ENCODE measurements around the gene CENPX.

CENPX gene

DNA sequence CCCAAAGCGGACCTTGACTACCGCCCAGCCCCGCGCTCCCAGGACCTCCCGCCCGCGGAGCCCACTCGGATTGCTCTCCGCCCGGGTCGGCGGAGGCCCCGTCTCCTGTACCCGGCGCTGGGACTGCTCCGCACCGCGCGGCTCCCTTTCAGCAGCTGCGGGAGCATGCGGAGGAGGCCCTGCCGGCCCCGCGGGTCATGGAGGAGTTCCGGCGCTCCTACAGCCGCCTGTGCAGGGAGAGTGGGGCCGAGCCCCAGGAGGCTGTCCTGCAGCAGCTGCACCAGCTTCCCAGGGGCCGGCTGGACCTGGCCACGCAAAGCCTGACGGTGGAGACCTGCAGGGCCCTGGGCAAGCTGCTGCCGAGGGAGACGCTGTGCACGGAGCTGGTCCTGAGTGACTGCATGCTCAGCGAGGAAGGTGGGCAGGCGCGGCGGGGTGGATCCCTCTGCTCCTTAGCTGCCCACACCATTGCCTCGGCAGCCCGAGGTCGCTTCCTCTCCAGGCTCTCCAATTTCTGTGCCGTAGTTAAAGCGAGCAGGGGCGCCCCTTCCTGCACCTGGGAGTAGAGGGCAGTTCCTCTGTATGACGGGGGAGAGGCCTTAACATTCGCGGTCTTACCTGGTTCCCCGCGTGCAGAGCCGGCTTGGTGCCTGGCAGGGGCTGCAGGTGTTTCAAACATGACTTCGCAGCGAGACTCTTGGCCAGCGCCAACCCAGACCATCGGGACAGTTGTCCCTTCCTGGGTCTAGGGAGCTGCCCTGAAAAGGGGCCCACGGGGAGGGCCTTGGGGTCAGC lies 966 bp upstream of the CENPX start:
- no peak for DNase-seq (ENCODE audit: low read depth in 3 of 3)

DNA sequence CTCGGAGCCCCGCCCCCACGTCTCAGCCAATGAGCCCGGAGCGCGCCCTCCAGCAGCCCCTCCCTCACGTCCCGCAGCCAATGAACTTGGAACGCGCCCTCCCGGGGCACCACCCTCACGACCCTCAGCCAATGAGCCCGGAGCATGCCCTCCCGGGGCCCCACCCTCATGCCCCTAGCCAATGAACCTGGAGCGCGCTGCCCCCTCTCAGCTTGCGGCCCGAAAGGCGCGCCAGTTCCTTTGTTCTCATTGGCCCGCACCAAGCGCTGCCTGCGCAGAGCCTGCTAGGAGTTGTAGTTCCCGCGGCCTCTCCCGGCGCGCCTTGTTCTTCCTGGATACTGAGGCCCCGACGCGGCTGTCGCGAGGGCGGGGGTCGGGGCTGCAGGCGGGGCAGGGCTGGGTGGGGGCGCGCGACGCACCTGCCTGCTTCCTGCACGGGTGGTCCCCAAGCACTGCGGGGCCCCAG lies 336 bp upstream of the CENPX start, which contains the start of gene LRRC45:
Gene LRRC45 (plus strand): TSS at position 325 of the 466 bp plus-strand sequence. CDS start 339 bp downstream, outside the sequence.
- peak; percentile 99 to 100 (median 100) for DNase-seq (ENCODE audit: low read depth in 3 of 3)

DNA sequence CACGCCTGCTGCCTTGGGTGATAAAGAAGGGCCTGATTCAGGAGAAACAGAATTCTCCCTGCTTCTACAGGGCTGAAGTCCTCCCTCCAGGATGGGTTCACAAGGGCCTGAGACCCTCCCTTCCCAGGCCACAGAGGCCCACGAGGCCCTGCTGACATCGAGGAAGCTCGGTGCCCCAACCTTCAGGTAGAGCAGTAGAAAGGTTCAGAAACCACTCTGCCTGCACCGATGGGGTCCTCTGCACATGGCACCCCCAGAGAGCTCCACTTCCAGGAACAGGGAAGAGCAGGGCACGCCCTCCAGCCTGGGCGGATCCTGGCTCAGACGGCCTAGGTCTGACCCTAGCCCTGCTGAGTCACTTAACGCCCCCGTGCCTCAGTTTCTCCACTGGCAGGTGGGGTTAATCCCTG lies 773 bp downstream of the CENPX start:
- DNase-seq (ENCODE audit: low read depth in 3 of 3) = no peak

DNA sequence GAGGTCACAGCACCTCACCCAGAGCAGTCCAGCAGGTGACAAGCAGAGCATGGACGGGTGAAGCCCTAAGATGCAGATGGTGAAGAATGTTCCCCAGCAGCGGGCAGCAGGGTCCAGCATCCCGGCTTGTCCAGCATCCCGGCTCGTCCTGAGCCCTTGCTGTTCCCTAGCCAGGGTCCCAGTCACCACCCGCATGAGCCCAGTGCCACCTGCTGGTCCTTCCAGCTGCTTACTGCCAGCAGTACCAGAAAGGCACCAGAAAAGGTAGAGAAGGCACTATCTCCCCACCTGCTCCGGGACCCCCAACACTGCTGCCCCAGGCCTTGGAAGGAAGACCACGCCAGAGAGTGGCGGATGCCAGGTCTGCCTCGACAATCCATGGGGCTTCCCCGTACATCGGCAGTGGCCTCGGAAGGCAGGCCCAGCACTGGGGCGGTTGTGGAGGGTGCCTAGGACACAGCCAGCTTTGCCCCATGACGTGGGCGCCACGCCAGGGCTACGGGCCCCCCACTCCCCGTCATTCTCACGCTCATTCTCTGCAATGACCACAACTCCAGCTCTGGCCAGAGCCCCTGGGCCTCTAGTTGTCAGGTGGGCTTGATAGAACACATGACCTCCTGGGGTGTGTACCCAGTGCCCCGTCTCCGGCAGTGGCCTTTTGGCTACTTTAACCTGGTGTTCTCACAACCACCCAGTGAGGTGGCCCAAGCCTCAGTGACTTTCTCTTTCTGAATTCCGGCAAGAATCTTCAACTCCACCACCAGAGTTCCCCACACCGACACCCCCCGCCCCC lies 1.4 kb downstream of the CENPX start:
- DNase-seq (ENCODE audit: low read depth in 3 of 3) = peak in 1 of 3 experiments; percentile 56

DNA sequence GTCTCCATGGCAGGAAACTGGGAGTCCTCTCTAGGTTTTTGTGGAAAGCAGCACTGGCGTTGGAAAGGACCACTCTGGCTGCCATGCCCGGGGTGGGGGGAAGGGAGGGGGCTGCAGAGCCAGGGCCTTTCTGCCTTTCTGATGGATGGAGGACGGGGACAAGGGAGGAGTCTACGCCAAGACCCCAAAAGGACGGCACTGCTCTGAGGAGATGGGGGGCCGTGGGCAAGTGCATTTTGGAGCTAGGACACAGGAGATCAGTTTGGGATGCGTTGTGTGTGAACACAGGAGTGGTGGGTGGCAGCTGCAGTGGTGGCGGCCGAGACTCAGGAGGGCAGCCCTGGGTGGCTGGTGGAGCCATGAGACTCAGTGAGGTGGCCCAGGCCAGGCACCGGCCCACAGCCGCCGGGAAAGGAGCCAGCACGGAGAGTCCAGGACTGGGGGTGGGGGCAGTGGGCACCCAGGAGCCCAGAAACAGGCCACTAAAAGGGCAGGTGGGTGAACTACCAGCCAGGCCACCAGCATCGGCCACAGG lies 2.0 kb downstream of the CENPX start:
- DNase-seq (ENCODE audit: low read depth in 3 of 3) = no peak

DNA sequence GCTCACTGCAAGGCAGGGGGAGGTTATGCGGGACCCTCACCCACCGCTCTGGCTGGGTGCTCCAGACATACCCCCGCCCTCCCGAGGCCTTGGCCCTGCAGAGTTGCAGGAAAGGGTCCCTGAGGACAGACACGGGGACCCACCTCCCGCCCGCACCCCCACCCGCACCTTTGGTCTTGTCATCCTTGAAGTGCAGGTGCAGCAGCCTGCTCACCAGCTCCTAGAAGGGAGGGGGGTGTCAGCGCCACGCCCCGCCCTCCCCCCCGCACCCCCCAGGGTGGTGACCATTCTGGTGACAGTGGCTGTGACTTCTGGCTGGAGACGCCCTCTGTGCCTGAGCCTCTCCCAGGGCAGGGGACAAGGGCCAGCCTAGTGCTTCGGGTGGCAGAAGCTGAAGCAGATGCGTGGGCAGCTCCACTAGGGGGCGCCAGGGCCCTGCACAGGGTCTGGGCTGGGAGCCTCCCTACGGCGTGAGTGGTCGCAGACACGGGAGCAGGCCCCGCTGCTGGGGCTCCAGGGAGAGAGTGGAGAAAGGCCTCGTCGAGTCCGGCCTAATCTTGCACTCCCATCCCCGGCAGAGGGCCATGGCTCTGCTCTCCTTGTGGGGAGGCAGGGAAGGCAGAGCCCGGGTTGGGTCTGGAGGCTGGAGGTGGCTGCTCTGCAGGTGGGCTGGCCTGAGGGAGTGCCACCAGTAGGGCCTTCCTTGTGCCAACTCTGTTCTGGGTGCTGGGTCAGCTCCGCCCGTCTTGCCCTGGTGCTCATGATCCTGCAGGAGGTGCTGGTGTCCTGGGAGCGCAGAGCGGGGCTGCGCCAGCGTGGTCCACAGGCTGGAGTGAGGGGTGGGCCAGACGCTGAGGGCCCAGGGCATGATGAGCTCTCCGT lies 2.7 kb downstream of the CENPX start:
- peak in 2 of 3 experiments; percentile 54 to 74 for DNase-seq (ENCODE audit: low read depth in 3 of 3)

DNA sequence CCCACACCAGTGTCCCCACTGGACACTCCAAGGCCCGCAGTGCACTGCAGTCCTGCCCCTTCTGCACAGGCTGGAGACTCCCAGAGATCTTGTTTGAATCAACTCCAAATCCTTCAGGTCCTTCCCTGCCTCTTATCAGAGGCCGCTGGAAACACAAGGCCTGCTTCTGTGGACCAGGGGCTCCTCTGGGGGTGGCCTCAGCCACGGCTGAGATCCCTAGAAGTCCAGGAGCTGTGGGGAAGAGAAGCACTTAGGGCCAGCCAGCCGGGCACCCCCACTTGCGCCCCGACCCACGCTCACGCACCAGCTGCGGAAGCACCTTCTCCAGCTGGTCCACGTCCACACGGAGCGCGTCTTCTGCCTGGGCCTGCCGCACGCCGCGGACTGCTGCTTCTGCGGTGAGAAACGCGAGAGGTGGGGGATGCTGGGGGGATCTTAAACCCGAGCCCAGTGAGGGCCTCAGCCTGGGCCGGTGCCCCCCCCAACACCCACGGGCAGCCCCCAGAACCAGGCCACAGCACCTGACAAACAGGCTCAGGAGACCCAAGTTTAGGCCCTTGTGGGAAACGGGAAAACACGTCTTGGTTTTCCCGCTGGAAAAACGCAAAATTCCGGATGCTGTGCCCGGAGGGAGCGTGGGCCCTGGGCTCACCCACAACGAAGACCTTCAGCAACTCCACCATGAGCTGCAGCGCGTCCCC lies 3.5 kb downstream of the CENPX start:
- DNase-seq (ENCODE audit: low read depth in 3 of 3) = no peak

DNA sequence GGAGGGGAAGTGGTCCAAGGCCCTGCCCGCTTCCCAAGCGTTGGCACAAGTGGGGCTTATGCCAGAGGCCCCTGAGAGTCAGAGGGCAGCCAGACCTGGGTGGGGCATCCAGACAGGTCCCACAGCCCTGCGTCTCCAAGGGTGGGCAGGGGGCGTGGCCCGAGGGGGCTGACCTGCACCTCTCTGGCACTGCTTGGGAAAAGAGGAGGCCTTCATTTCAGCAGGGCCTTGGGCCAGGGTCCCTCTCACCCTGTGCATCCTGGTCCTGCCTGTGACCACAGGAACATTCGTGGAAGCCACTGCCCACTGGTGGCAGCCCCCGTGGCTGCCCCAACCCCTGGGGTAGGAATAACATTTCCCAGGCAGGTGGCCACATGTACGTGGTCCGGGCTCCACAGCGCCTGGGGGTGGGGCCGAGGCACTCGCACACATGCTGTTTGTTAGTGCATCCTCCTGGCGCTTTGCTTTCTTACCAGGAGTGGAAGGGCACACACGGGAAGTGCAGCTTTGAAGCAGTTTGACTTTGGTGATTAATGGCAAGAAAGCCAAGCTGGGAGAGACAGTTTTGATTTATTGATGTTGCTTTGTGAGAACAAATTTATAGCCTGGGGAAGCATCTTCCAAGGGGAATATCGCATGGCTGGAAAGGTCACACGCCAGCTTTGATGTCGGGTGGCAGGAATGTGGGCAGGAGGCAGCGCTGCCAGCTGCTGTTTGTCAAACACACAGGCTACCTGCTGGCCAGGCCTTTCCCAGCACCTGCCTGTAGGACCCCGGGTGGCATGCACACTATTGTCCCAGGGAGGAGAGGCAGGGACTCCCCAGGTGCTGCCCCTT lies 4.3 kb downstream of the CENPX start:
- DNase-seq (ENCODE audit: low read depth in 3 of 3) = no peak

DNA sequence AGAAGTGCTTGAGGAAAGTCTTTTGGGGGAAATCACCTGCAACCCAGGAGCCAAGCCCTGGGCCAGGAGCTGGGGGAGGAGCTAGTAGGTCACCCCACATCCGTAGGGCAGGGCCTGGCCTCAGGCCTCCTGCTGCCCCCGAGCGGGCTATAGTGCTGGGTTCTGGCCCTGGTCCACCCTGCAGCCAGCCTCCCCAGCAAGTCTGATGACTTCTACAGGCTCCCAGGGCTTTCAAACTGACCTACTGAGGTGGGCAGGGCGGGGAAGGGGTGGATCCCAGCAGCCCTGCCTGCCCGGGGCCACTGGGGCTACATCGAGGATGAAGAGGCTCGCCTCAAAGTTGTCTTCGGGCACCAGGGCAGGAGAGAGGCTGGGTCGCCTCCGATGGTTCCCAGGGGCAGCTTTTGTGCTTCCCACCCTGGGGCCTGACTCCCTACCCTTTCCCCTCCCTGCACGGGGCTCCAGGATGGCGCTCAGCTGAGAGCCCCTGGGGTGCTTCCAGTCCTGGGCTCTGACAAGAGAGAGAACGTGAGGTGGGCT lies 5.0 kb downstream of the CENPX start:
- no peak for DNase-seq (ENCODE audit: low read depth in 3 of 3)

DNA sequence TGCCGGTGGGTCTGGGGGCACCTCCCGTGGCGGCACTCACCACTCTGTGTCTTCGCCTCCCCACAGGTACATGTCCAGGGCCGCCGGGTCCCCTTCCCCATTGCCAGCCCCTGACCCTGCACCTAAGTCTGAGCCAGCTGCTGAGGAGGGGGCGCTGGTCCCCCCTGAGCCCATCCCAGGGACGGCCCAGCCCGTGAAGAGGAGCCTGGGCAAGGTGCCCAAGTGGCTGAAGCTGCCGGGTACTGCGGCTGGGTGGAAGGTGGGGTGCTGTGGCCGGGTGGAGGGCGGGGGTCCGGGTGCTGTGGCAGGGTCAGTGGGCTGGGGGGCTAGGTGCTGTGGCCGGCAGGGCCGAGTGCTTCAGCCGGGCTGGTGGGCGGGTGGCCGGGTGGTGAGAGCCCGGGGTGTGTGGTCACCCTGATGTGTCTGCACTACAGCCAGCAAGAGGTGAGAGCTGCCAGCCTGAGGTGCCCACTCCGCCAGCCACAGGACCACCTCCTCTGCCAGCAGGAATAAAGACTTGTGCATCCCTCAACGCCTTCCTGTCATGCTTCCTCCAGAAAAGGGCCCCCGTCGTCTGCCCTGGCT lies 5.7 kb downstream of the CENPX start:
- DNase-seq (ENCODE audit: low read depth in 3 of 3) = no peak

DNA sequence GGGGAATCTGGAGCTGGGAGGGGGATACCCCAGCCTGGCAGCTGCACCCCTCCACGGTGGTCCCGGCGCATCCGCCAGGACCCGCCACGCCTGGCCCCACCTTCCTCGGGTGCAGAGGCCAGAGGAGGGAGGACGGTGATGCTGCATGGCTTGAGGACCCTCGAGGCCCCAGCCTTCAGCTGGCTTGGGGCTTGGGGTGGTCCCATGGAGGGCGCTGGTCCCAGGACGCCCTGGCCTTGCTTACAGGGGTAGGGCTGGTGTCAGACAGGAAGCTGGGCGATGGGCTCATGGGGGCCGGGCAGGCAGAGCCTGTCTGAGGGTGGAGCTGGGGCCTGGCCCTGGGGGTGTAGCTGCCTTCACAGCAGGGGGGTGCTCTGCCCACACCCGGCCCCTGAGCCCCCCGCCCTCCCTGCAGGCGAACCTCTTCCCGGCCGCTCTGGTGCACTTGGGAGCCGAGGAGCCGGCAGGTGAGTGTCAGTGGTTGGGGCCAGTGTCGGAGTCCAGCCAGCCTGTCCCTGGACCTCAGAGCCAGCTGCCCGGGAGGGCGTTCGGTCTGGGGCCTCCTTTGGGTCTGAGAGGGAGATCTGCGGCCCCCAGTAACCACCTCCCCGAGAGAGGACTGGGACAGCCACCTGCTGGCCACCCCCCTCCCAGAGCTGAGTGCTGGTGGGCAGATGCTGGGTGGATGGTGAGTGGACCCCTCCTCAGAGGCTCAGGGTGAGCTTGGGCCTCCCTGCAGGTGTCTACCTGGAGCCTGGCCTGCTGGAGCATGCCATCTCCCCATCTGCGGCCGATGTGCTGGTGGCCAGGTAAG lies 6.4 kb downstream of the CENPX start:
- no peak for DNase-seq (ENCODE audit: low read depth in 3 of 3)

DNA sequence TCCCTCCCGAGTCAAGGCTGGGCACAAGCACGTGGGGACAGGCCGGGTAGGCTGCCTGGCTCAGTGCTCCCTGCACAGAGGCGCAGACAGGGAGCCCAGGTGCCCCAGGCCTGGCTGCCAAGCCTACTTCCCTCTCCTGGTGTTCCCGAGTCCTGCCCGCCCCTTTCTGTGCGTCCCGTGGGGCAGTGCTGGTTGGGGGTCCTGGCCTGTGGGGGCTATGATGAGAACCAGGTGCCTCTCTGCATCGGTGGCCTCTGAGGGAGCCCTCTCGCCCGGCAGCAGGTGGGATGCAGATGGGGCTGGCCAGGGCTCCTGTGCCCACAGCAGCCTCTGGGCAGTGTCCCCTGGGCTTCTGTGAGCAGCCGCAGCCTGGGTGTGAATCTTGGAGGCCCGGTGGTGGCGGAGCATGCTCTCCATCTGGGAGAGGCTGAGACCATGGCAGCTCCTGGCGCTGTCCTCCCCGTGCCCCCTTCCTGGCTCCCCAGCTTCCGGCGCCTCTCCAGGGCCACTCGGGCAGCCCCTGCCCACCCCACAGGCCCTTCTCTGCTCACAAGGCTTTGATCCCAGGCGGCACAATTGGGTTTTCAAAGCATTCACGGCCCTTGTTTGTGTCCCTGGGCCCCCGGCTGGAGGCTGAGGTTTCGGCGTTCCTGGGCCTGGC lies 7.2 kb downstream of the CENPX start:
- no peak for DNase-seq (ENCODE audit: low read depth in 3 of 3)

DNA sequence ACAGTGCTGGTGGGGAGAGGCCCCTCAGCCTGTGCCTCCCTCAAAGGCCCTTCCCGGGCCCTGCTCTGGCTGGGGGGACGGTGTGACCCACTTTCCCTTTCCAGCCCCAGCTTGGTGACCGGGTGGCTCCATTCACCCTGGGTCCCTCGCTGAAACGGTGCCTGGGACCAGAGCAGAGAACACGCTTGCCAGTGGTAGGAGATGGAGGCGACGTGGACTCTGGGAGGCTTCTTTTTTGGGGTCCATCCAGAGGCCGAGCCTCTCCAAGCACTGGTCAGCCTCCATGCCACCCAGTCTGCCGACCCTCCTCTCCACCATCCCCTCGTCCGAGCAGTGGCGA lies 7.7 kb downstream of the CENPX start:
- DNase-seq (ENCODE audit: low read depth in 3 of 3) = no peak

DNA sequence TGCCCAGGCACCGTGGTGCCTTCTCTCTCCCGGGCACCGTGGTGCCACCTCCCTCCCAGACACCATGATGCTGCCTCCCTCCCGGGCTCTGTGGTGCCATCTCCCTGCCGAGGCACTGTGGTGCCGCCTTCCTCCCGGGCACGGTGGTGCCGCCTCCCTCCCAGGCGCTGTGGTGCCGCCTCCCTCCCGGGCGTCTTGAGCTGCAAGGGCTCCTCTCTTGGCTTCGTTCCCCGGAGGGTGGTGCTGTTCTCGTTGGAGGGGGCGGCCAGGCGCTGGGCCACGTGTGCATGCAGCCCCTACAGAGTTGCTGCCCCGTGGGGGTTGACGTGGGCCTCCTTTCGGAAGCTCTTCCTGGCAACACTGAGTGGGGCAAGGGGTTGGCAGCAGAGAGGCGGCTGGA lies 8.2 kb downstream of the CENPX start:
- DNase-seq (ENCODE audit: low read depth in 3 of 3) = no peak

DNA sequence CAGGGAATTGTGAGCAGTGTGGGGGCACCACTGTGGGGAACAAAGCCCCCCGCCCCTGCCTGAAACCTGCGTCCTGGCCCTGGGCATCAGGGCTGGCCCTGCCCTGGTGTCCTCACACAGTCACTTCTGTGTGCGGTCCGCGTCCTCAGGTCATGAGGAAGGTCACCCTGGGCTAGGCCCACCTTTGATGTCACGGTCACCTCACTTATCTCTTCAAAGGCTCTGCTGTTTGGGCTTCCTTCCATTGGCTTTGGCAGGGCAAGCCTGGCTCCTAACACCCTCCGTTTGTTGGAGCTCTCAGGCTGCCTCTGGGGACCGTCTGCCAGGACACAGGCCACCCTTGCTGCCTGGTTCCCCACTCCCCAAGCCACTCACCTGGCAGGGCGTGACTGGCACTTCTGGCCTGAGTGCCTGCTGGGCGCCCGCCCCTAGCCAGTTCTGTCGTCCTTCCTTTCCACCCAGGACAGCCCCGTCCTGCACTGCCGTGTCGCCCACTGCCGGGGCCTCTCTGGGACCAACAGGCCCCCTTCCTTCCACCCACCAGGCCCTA lies 8.8 kb downstream of the CENPX start:
- DNase-seq (ENCODE audit: low read depth in 3 of 3) = no peak

DNA sequence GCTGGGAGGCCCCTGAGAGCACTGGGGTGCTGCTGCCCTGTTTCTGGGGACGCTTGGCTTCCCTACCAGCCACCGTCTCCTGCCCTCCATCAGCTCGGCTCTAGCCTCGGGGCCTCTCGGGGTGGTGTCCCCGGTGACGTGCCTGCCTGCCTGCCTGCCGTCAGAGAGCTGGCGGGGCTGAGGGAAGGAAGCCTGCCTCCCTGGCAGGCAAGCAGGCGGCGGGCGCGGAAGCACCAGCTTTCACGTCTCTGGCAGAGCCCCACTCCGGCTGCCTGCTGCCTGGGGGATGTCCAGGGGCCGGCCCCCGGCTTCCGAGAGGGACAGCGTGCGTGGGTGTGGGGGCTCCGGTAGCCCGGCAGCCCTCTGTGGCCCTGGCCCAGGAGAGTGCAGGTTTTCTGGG lies 9.3 kb downstream of the CENPX start:
- DNase-seq (ENCODE audit: low read depth in 3 of 3) = no peak

DNA sequence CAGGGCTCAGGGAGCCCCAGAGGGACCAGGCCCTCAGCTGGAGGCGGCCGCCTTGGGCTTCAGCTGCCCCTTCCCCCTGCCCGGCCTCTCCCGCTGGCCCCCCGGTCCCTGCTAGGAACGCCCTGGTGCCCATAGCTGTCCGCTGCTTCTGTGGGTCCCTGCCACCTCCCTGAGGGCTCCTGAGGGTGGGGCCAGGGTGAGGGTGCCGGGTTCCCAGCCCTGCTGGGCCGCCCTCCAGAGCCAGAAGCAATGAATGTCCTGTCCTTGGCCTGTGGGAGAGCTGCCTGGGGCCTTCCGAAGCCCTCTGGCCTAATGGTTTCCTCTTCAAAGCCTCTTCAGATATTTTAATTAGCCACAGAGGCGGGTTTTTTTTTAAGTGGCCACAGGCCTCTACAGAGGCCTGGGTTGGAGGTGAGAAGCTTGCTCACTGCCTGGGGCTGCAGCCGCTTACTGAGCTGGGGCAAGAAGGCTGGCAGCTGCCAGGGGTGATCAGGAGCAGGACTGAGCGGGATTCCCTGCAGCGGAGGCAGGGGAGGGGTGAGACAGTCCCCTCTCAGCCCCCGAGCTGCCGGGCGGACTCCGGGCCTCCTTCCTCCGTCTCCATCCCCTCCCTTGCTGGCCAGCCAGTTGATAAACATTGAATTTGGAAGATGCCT lies 9.9 kb downstream of the CENPX start:
- DNase-seq (ENCODE audit: low read depth in 3 of 3) = no peak

Measured in stimulated activated CD4-positive, alpha-beta T cell treated with anti-CD3 and anti-CD28 coated beads, TNF-alpha, amount 100 ng/mL, for 24 hours (primary cell).